OCI-LY1 (cell line): ENCODE data around the gene CACNA1C.

ENCODE experiments used
- H2AFZ ChIP-seq: fragments of 200-600 bp; sonication (generic), shearing (Covaris generic); 2 replicates; pipeline ENCODE4 v1.6.0; 2014; ENCODE audit warnings: antibody characterized with exemption, mild to moderate bottlenecking, low read length
- H3F3A ChIP-seq: fragments of 200-600 bp; sonication (generic), shearing (Covaris generic); 2 replicates; pipeline ENCODE4 v1.6.0; 2014; ENCODE audit warnings: mild to moderate bottlenecking, antibody characterized with exemption, low read length, moderate library complexity; ENCODE audit not compliant: insufficient read depth
- H3K27ac ChIP-seq: fragments of 200-600 bp; sonication (generic); 2 replicates; pipeline ENCODE4 v1.5.1; 2014; ENCODE audit warnings: low read length, mixed run types, mild to moderate bottlenecking, low read depth; ENCODE audit not compliant: poor library complexity, severe bottlenecking
- H3K27me3 ChIP-seq: fragments of 200-600 bp; sonication (generic); 2 replicates; pipeline ENCODE4 v1.6.0; 2014; ENCODE audit warnings: antibody characterized with exemption, mild to moderate bottlenecking, low read length, moderate library complexity; ENCODE audit not compliant: insufficient read depth
- H3K36me3 ChIP-seq: fragments of 200-600 bp; sonication (generic); 2 replicates; pipeline ENCODE4 v1.6.1; 2014; ENCODE audit warnings: mild to moderate bottlenecking, antibody characterized with exemption, low read length, moderate library complexity, mixed read lengths; ENCODE audit not compliant: insufficient read depth
- H3K4me1 ChIP-seq: fragments of 200-600 bp; sonication (generic); 2 replicates; pipeline ENCODE4 v1.5.1; 2014; ENCODE audit warnings: mild to moderate bottlenecking, low read length, moderate library complexity; ENCODE audit not compliant: insufficient read depth, severe bottlenecking
- H3K4me2 ChIP-seq: fragments of 200-600 bp; sonication (generic), shearing (Covaris generic); 2 replicates; pipeline ENCODE4 v1.6.1; 2014; ENCODE audit warnings: low read length
- H3K4me3 ChIP-seq: fragments of 200-600 bp; sonication (generic); 2 replicates; pipeline ENCODE4 v1.5.1; 2014; ENCODE audit warnings: low read length, low read depth, mild to moderate bottlenecking, mixed read lengths; ENCODE audit not compliant: poor library complexity, severe bottlenecking
- H3K79me2 ChIP-seq: fragments of 200-600 bp; shearing (Covaris generic); 2 replicates; pipeline ENCODE4 v1.6.1; 2016; ENCODE audit warnings: mixed run types, low read length, mixed read lengths; ENCODE audit not compliant: insufficient read depth
- H3K9ac ChIP-seq: fragments of 200-600 bp; sonication (generic), shearing (Covaris generic); 2 replicates; pipeline ENCODE4 v1.6.1; 2014; ENCODE audit warnings: mild to moderate bottlenecking, low read length, mixed read lengths
- H3K9me2 ChIP-seq: fragments of 200-600 bp; sonication (generic), shearing (Covaris generic); 2 replicates; pipeline ENCODE4 v1.6.1; 2014; ENCODE audit warnings: low read depth, mild to moderate bottlenecking, low read length, mixed read lengths
- H3K9me3 ChIP-seq: fragments of 200-600 bp; shearing (Covaris generic); 2 replicates; pipeline ENCODE4 v1.6.1; 2014; ENCODE audit warnings: low read length, mixed read lengths
- H4K20me1 ChIP-seq: fragments of 200-600 bp; sonication (generic), shearing (Covaris generic); 2 replicates; pipeline ENCODE4 v1.6.0; 2016; ENCODE audit warnings: mild to moderate bottlenecking, low read length; ENCODE audit not compliant: insufficient read depth
- CTCF ChIP-seq: fragments of 200-600 bp; sonication (generic), shearing (Covaris generic); IDR thresholded peaks from 2 replicates; pipeline ENCODE4 v1.5.1; 2017; ENCODE audit warnings: mild to moderate bottlenecking, antibody characterized with exemption, low read length, moderate library complexity, mixed read lengths
- EZH2 ChIP-seq: fragments of 200-600 bp; sonication (generic), shearing (Covaris generic); IDR thresholded peaks from 2 replicates; pipeline ENCODE4 v1.8.0; 2017; ENCODE audit warnings: borderline replicate concordance, mixed run types, mild to moderate bottlenecking, antibody characterized with exemption, low read length, moderate library complexity, mixed read lengths

The CACNA1C gene

DNA sequence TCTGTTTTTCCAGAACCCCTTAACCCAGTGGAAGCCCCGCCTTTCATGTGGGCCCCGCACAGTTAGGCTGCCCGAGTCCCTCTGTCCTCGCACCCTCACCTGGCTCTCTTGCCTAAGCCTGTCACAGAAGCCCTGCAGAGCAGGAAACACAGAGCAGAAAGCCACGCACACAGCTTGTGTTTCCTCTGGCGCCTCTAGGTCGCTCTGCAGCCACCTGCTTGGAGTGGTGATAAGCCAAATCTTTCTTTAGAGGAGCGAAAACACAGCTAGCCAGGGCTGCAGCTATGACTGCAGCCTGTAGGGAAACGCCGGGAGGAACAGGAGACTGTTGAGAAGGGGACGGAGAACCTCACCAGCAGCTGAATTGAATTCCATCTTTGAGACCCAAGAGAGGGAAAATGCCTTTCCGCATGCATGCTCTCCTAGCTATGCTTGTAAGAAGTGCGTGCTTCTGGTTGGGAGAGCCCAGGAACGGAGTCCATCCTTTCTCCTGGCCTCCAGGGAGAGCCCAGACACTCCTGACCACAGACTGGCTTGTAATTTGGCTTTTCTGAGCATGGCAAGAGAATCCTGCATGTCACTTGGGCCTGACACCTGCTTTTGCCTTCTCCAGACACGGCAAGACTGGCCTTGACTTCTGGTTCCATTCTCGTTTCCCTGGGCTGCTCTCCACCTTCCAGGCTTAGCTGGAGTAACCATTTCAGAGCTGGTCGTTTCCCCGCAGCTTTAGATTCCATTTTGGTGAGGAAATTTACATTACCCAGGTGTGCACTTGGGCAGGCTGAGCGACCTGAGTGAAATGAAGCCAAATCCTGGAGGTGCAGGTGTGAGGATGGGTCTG, 301.6 kb downstream of the CACNA1C start:
- Histone ChIP-seq H4K20me1 (no peaks in the 10 kb centered on the region), H3K4me2 (no peak overlapping the region), H3K9ac (no peak overlapping the region), H2AFZ (no peak overlapping the region), H3K36me3 (no peaks in the 10 kb centered on the region), H3K4me1 (no peaks in the 10 kb centered on the region), H3K9me3 (no peaks in the 10 kb centered on the region), H3F3A (no peaks in the 10 kb centered on the region), H3K79me2 (no peaks in the 10 kb centered on the region), H3K4me3 (no peak overlapping the region), H3K27me3 (peaks cover 7% of the 10 kb centered on the region; the same call in 1 of the 2 replicates), H3K9me2 (no peaks in the 10 kb centered on the region), H3K27ac (no peak overlapping the region)
- TF ChIP-seq CTCF: no peak
- TF ChIP-seq EZH2: no peak

DNA sequence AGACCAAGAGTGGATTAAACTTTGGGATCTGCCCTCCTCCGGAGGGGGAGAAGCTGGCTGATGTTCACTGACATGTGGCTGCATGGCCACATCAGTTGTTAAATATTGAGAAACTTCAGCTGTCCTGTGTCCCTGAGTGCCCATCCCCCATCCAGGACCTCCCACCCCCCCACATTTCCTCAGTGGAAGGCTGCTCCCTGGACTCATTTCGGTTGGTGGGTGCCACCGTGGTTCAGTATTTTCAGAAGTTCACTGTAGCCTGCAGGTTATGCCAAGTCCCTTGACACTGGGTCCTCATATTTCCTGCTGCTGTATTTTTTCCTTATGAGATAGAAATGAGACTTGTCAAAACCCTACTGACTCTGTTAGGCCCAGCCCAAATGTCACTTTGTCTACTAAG, 302.4 kb downstream of the CACNA1C start:
- Histone ChIP-seq H3K36me3 (no peaks in the 10 kb centered on the region), H3K27me3 (peaks cover 7% of the 10 kb centered on the region; the same call in 1 of the 2 replicates), H3K9me3 (no peaks in the 10 kb centered on the region), H4K20me1 (no peaks in the 10 kb centered on the region), H3F3A (no peaks in the 10 kb centered on the region), H3K9ac (no peak overlapping the region), H3K4me2 (no peak overlapping the region), H3K9me2 (no peaks in the 10 kb centered on the region), H3K4me3 (no peak overlapping the region), H3K4me1 (no peaks in the 10 kb centered on the region), H2AFZ (no peak overlapping the region), H3K27ac (no peak overlapping the region), H3K79me2 (no peaks in the 10 kb centered on the region)
- TF ChIP-seq EZH2 (no peak), CTCF (no peak)

DNA sequence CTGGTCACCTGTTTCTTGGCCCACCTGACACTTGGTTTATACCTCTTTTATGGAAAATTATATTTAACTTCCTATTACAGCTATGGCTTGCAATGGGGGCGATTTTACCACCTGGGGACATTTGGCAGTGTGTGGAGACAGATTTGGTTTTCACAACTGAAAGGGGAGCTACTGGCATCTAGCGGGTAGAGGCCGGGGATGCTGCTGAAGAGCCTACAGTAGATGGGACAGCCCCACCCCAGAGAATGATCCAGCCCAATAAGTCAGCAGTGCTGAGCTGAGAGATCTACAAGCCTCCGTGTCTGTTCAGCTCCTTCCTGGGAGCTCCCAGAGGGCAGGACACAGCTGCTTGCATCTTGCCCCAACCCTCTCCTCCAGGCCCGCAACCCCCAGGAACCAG, 302.8 kb downstream of the CACNA1C start:
- Histone ChIP-seq H2AFZ (no peak overlapping the region), H4K20me1 (no peaks in the 10 kb centered on the region), H3K9me3 (no peaks in the 10 kb centered on the region), H3K79me2 (no peaks in the 10 kb centered on the region), H3K9ac (no peak overlapping the region), H3K9me2 (no peaks in the 10 kb centered on the region), H3K27me3 (peaks cover 7% of the 10 kb centered on the region; the same call in 1 of the 2 replicates), H3K27ac (no peak overlapping the region), H3K4me2 (no peak overlapping the region), H3K36me3 (no peaks in the 10 kb centered on the region), H3F3A (no peaks in the 10 kb centered on the region), H3K4me1 (no peaks in the 10 kb centered on the region), H3K4me3 (no peak overlapping the region)
- TF ChIP-seq EZH2 (no peak), CTCF (peak; percentile 8; the same call in 1 of the 2 replicates)
